ENCODE results near the gene SENP1. TPM values are rescaled to one million over a fixed set of nuclear protein-coding genes. Genes with fewer than 3 reads are reported as not detected.

Gene SENP1
- total RNA-seq (2022) = 21.7 and 24.5 TPM in 2 replicates
- percentile 75 among the genes with signal in this experiment for Bru-seq, nascent RNA
- BruChase-seq, experiment 1, labeled RNA remaining after a 6-hour chase = percentile 74 among the genes with signal in this experiment
- BruChase-seq, experiment 2, labeled RNA remaining after a 2-hour chase = percentile 75 among the genes with signal in this experiment
- long read RNA-seq, full-length matches to known transcripts = 9 of 31 reads
- long read RNA-seq, partial matches to known transcripts = 3 of 31 reads
- long read RNA-seq, other reads (novel, unspliced or antisense) = 19 of 31 reads

GRCh38 chr12:48105867-48106680 is at the start of gene SENP1:
TSS of gene SENP1 (minus strand) at chr12:48106079. CDS start at chr12:48101472, 4,607 bp downstream.
- no peak for TF ChIP-seq CTCF (IDR thresholded peaks at IDR 0.05; ENCODE audit: unreplicated experiment)
- H3K4me3 Mint-ChIP-seq (ENCODE audit: unreplicated experiment) = peak within 1 kb of the TSS; percentile 91
- intact Hi-C loops (cut with micrococcal nuclease) = loop anchor here (2.0 kb wide), 1 partner anchor 51 kb away; the partner anchor contains the start of gene ASB8
- peaks cover 12% of the 10 kb centered on the region for H3K27me3 Mint-ChIP-seq (ENCODE audit: insufficient read depth, unreplicated experiment)
- peaks cover 6% of the 10 kb centered on the region for H3K36me3 Mint-ChIP-seq (ENCODE audit: insufficient read depth, unreplicated experiment)
- BruUV-seq (replicated peaks) = TSS peak; percentile 81
- H3K9me3 Mint-ChIP-seq (ENCODE audit: unreplicated experiment) = no peaks in the 10 kb centered on the region
- ChIA-PET CTCF (interaction anchor here (0.6 to 1.5 kb wide), 8 partner anchors 11 to 453 kb away, joined by 3 to 5 read pairs (median 3); partner anchors contain the start of gene PFKM), POLR2A (interaction anchor here (0.6 to 8.4 kb wide), 22 partner anchors 13 to 576 kb away, joined by 3 to 99 read pairs (median 4); partner anchors contain the start of genes ASB8, KANSL2, PFKM and VDR)
- DNase-seq (ENCODE audit: unreplicated experiment) = peak; percentile 81
- peak within 1 kb of the TSS; percentile 98 for H3K27ac Mint-ChIP-seq (ENCODE audit: low read depth, unreplicated experiment)
- H3K4me1 Mint-ChIP-seq (ENCODE audit: insufficient read depth, unreplicated experiment) = peaks cover 28% of the 10 kb centered on the region

GRCh38 chr12:48151103-48151771 is 45.4 kb upstream of the SENP1 start:
- Mint-ChIP-seq H3K9me3 (ENCODE audit: unreplicated experiment) (no peaks in the 10 kb centered on the region), H3K36me3 (ENCODE audit: insufficient read depth, unreplicated experiment) (peaks cover 69% of the 10 kb centered on the region), H3K27ac (ENCODE audit: low read depth, unreplicated experiment) (peak overlapping the region; percentile 63), H3K4me1 (ENCODE audit: insufficient read depth, unreplicated experiment) (no peaks in the 10 kb centered on the region), H3K27me3 (ENCODE audit: insufficient read depth, unreplicated experiment) (no peaks in the 10 kb centered on the region), H3K4me3 (ENCODE audit: unreplicated experiment) (no peak overlapping the region)
- ChIA-PET CTCF (interaction anchor here (0.6 to 2.1 kb wide), 3 partner anchors 10 to 15 kb away, joined by 3 to 7 read pairs (median 4); no protein-coding TSS in a partner anchor), POLR2A (interaction anchor here (0.7 to 1.0 kb wide), 2 partner anchors 31 to 256 kb away, joined by 3 read pairs; no protein-coding TSS in a partner anchor)
- DNase-seq (ENCODE audit: unreplicated experiment) = no peak
- no peak for TF ChIP-seq CTCF (IDR thresholded peaks at IDR 0.05; ENCODE audit: unreplicated experiment)
- BruUV-seq (replicated peaks) = no TSS peak
- intact Hi-C loops (cut with micrococcal nuclease) = no loop called here

GRCh38 chr12:48145981-48146380 is 40.1 kb upstream of the SENP1 start:
- Mint-ChIP-seq H3K27me3 (ENCODE audit: insufficient read depth, unreplicated experiment) (no peaks in the 10 kb centered on the region), H3K9me3 (ENCODE audit: unreplicated experiment) (no peaks in the 10 kb centered on the region), H3K4me3 (ENCODE audit: unreplicated experiment) (no peak overlapping the region), H3K36me3 (ENCODE audit: insufficient read depth, unreplicated experiment) (peaks cover 86% of the 10 kb centered on the region), H3K27ac (ENCODE audit: low read depth, unreplicated experiment) (no peak overlapping the region), H3K4me1 (ENCODE audit: insufficient read depth, unreplicated experiment) (no peaks in the 10 kb centered on the region)
- ChIA-PET POLR2A (interaction anchor here (0.6 to 1.3 kb wide), 2 partner anchors 10 to 546 kb away, joined by 3 read pairs; no protein-coding TSS in a partner anchor), CTCF (interaction anchor here (0.8 kb wide), 1 partner anchor 9 kb away, joined by 5 read pairs; no protein-coding TSS in a partner anchor)
- no peak for TF ChIP-seq CTCF (IDR thresholded peaks at IDR 0.05; ENCODE audit: unreplicated experiment)
- DNase-seq (ENCODE audit: unreplicated experiment) = no peak
- no TSS peak for BruUV-seq (replicated peaks)
- intact Hi-C loops (cut with micrococcal nuclease) = no loop called here

Data from MCF 10A (cell line).